ENCODE measurements around the gene C17orf114.

Gene C17orf114

DNA sequence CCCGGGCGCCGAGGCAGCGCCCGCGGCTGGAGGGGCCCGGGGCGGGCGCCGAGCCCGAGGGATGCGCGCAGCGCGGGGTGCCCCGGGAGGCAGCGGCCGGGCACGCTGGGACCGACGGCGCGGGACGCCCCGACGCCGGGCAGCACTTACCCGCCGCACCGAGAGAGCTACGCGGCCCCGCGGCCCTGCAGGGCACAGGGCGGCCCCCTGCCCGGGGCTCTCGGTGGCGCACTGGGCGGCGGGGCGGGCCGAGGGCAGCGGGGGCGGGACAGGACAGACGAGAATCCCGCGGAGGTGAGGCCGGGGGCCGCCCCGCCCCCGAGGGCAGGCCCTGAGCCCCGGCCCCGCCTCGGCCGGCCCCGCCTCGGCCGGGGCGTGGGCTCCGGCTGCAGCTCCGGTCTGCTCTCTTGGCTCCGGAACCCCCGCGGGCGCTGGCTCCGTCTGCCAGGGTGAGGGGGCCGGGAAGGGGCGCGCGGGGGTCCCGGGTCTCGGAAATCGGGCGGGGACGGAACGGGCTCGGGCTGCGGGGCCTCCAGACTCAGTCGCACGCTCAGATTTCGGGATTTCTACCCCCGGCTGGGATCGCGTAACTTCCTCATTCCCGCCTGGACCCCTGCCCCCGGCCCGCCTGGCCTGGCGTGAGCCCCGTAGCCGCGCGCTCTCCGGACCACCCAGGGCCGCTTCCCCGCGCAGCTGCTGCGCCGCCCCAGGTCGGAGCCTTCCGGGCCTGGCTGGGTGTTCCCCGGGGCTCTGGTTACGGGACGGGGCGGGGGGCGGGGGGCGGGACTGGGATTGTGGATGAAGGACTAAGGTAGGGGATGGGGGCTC, 4.9 kb upstream of the C17orf114 start, which contains the start of gene PLD2 (continued):
- TF ChIP-seq ZNF563 (CRISPR knock-in tag; IDR thresholded peaks at IDR 0.05) (0 out of 2 replicates have a peak, but pooled peaks have one; percentile 71), ZNF792 (CRISPR knock-in tag; IDR thresholded peaks at IDR 0.05) (no peak), ZNF567 (CRISPR knock-in tag; IDR thresholded peaks at IDR 0.05; ENCODE audit: borderline replicate concordance) (no peak), MAZ (IDR thresholded peaks at IDR 0.05; ENCODE audit: borderline replicate concordance, low read depth, low read length) (peak; percentile 56), MAZ (CRISPR knock-in tag; IDR thresholded peaks at IDR 0.05; ENCODE audit: low read depth) (peak; percentile 77), PHF8 (CRISPR knock-in tag; IDR thresholded peaks at IDR 0.05) (peak; percentile 72), ZFX (CRISPR knock-in tag; IDR thresholded peaks at IDR 0.05; ENCODE audit: low read depth) (peak; percentile 54; the same call in 1 of the 2 replicates), ZNF331 (CRISPR knock-in tag; IDR thresholded peaks at IDR 0.05) (no peak), YY1 (IDR thresholded peaks at IDR 0.05; ENCODE audit: insufficient read depth, insufficient replicate concordance, low read depth, low read length) (peak; percentile 54), POLR2A (IDR thresholded peaks at IDR 0.05; ENCODE audit: insufficient read depth in 1 of 2, low read depth in 2 of 2, low read length in 2 of 2) (peak; percentile 74 to 81), SALL1 (CRISPR knock-in tag; IDR thresholded peaks at IDR 0.05) (peak; percentile 19; the same call in 1 of the 2 replicates), SP4 (CRISPR knock-in tag; IDR thresholded peaks at IDR 0.05) (peak; percentile 76), ZNF253 (CRISPR knock-in tag; IDR thresholded peaks at IDR 0.05; ENCODE audit: borderline replicate concordance) (no peak), DPF2 (CRISPR knock-in tag; IDR thresholded peaks at IDR 0.05; ENCODE audit: borderline replicate concordance, low read depth) (no peak)
- TF ChIP-seq, protein P1, sequence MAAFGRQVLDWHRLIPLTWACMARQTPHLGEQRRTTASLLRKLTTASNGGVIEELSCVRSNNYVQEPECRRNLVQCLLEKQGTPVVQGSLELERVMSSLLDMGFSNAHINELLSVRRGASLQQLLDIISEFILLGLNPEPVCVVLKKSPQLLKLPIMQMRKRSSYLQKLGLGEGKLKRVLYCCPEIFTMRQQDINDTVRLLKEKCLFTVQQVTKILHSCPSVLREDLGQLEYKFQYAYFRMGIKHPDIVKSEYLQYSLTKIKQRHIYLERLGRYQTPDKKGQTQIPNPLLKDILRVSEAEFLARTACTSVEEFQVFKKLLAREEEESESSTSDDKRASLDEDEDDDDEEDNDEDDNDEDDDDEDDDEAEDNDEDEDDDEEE (CRISPR knock-in tag; IDR thresholded peaks at IDR 0.05) = 0 out of 2 replicates have a peak, but pooled peaks have one; percentile 63
